CD4-positive, alpha-beta T cell treated with Interleukin-17A for 1 hour (primary cell): ENCODE data around the gene MAD1L1.

Experiments
- DNase-seq: peaks from one replicate; pipeline ENCODE4 v3.0.0-alpha.2; 2020

MAD1L1 gene

DNA sequence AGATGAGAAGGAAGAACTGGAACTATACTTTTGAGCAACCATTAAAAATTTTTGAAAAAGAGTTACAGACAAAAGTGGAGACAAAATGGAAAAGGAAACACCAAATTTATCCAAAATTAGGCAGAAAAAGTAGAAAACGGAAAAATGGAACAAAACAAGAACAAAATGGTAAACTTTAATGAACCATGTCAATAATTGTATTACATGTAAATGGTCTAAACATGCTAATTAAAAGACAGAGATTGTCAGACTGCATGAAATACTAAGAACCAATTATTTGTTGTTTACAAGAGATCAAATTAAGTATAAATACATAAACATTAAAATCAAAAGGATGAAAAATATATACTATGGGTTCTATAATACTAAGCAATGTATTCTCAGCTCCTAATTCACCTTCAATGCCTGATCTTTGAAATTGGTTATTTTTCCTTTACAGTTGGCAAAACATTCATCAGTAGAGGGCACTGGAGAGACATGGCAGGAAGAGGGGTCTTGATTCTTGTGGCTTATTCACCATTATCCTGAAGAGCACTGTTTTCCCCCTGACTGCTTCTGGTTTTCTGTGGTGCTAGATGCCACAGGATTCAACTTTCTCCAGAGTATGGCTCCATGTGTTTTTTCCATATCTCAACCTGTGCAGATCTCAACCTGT lies 437.7 kb downstream of the MAD1L1 start:
- DNase-seq = no peak

GRCh38 chr7:1787681-1788235 lies 445.0 kb downstream of the MAD1L1 start:
- DNase-seq = no peak

GRCh38 chr7:1787241-1787640 lies 445.5 kb downstream of the MAD1L1 start:
- DNase-seq = no peak

GRCh38 chr7:1785839-1786238 lies 446.9 kb downstream of the MAD1L1 start:
- no peak for DNase-seq

DNA sequence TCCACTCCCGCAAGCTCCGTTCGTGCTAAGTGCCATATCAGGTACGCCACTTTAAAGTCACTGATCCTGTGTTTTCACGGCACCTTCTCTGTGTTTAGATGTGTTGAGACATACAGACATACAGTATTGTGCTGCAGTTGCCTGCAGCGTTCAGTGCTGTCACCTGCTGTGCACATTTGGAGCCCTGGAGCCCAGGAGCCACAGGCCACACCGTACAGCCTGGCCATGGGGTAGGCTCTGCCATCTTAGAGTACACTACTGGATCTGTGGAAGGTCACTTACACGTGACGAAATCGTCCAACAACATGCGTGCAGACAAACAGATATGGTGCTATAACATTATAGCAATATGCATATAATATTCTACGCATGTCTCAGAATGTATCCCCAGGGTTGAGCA lies 451.4 kb downstream of the MAD1L1 start:
- DNase-seq = no peak

- DNase-seq = no peak
Measured at GRCh38 chr7:1779445-1779844, 453.3 kb downstream of the MAD1L1 start.

- no peak for DNase-seq
Measured at GRCh38 chr7:1777122-1777521, 455.6 kb downstream of the MAD1L1 start.

DNA sequence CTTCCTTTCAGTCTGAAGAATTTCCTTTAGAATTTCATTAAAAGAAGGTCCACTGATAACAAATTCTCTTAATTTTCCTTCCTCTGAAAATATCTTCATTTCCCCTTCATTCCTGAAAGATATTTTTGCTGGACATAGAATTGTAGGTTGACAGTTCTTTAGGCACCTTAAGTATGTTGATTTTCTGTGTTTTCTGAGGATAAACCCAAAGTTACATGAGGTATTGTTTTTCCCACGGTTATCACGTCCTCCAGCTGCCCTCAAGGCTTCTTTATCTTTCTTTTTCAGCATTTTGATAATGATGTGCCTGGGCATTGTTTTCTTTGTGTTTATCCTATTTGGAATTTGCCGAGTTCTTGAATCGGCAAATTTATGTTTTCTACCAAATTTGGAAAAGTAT lies 457.4 kb downstream of the MAD1L1 start:
- no peak for DNase-seq

GRCh38 chr7:1770331-1770730 lies 462.4 kb downstream of the MAD1L1 start:
- no peak for DNase-seq

GRCh38 chr7:1769286-1770200 lies 463.2 kb downstream of the MAD1L1 start:
- no peak for DNase-seq

- no peak for DNase-seq
Measured at GRCh38 chr7:1768832-1769231, 463.9 kb downstream of the MAD1L1 start.

DNA sequence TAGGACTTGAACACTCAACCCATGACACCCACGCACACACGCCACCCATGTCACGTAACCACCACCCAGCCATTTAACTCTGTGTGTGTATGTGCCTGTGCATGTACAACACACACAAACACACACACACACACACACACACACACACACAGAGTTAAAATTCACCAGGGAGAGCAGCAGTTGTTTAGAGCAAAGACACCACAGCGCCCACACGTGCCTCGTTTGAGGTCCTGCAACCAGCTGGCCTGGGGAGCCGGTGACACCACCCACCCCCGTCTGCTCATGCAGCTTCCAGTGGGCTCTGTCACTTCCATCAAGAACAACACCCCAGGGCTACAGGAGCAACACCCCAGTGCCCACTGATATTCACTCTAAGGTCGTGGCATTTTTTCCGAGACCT lies 465.2 kb downstream of the MAD1L1 start:
- DNase-seq = no peak
